ENCODE measurements around the gene SRGN.
"Not testable (repeated sequence)": the region's sequence is repeated elsewhere in the genome, so short reads cannot be mapped to it uniquely, and the experiment has no call there.

The SRGN gene

GRCh38 chr10:69125554-69125953, 37.7 kb downstream of the SRGN start:
- DNase-seq (ENCODE audit: low read depth), result no peak
- H3K4me3 ChIP-seq (ENCODE audit: low read depth, low read length), result peak overlapping the region; percentile 76
- no peak for TF ChIP-seq CTCF (IDR thresholded peaks at IDR 0.05; ENCODE audit: control insufficient read depth, extremely low read depth, insufficient read depth)

- H3K4me3 ChIP-seq (ENCODE audit: low read depth, low read length), result no peak overlapping the region
- DNase-seq (ENCODE audit: low read depth), result no peak
- no peak for TF ChIP-seq CTCF (IDR thresholded peaks at IDR 0.05; ENCODE audit: control insufficient read depth, extremely low read depth, insufficient read depth)
These were observed 42.3 kb downstream of the SRGN start for GRCh38 chr10:69130251-69130650.

- no peak for TF ChIP-seq CTCF (IDR thresholded peaks at IDR 0.05; ENCODE audit: control insufficient read depth, extremely low read depth, insufficient read depth)
- H3K4me3 ChIP-seq (ENCODE audit: low read depth, low read length), result no peak overlapping the region
- no peak for DNase-seq (ENCODE audit: low read depth)
These were observed 52.1 kb downstream of the SRGN start for GRCh38 chr10:69139961-69140360.

GRCh38 chr10:69141304-69141703, 53.4 kb downstream of the SRGN start:
- DNase-seq (ENCODE audit: low read depth), result no peak
- no peak for TF ChIP-seq CTCF (IDR thresholded peaks at IDR 0.05; ENCODE audit: control insufficient read depth, extremely low read depth, insufficient read depth)

GRCh38 chr10:69142074-69142473, 54.2 kb downstream of the SRGN start:
- not testable (repeated sequence) for H3K4me3 ChIP-seq (ENCODE audit: low read depth, low read length); DNase-seq (ENCODE audit: low read depth)

More at GRCh38 chr10:69141304-69141703, 53.4 kb downstream of the SRGN start:
- no peak overlapping the region for H3K4me3 ChIP-seq (ENCODE audit: low read depth, low read length)

- TF ChIP-seq CTCF (IDR thresholded peaks at IDR 0.05; ENCODE audit: control insufficient read depth, extremely low read depth, insufficient read depth), result no peak
- H3K4me3 ChIP-seq (ENCODE audit: low read depth, low read length), result no peak overlapping the region
- DNase-seq (ENCODE audit: low read depth), result no peak
These were observed 55.1 kb downstream of the SRGN start for GRCh38 chr10:69142983-69143382.

GRCh38 chr10:69145329-69145728, 57.4 kb downstream of the SRGN start:
- no peak overlapping the region for H3K4me3 ChIP-seq (ENCODE audit: low read depth, low read length)
- DNase-seq (ENCODE audit: low read depth), result no peak
- no peak for TF ChIP-seq CTCF (IDR thresholded peaks at IDR 0.05; ENCODE audit: control insufficient read depth, extremely low read depth, insufficient read depth)

Data from LNCaP clone FGC (cell line).